HPDE6-E6E7 (cell line): ENCODE results near the gene METTL17.

Experiments used
- DNase-seq: peaks from one replicate; pipeline ENCODE4 v3.0.0; 2011; ENCODE audit warnings: missing footprints; ENCODE audit errors: extremely low spot score

The METTL17 gene

GRCh38 chr14:21043387-21043973 is 53.7 kb downstream of the METTL17 start:
- DNase-seq = no peak

GRCh38 chr14:21043974-21044618 is 54.3 kb downstream of the METTL17 start:
- DNase-seq = no peak
